CD4-positive, alpha-beta T cell treated with Interferon alpha-2 for 1 hour (primary cell): ENCODE data around the gene THSD4.

ENCODE experiments used
- DNase-seq, 2 donors: peaks; one replicate each; pipeline ENCODE4 v3.0.0-alpha.2; 2020 to 2022

The THSD4 gene

DNA sequence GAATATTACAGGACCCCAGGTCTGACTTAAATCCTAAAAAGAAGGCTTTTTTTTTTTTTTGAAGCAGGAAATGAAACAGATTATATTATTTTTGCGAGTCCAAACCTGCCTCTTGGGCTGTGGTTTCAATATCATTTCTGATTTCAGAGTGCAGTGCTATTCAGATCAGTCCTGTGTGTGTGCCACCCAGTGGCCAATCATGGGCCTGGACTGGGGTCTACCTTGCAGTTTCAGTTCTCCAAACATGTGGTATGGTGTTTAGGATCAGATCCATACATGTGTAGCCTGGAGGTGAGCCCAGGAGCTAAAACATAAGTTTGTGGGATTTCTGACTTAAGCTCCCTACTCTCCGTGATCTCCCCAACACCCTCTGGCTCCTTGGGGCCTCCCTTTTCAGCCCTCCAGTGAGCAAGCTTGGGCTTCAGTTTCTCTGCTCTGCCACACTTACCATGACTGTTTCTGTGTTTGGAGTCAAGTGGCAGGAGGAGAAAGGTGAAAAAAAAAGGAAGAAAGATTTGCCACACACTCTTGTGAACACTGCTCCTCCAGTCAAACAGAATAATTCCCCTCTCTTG, 12.1 kb upstream of the THSD4 start:
- DNase-seq: no peak

DNA sequence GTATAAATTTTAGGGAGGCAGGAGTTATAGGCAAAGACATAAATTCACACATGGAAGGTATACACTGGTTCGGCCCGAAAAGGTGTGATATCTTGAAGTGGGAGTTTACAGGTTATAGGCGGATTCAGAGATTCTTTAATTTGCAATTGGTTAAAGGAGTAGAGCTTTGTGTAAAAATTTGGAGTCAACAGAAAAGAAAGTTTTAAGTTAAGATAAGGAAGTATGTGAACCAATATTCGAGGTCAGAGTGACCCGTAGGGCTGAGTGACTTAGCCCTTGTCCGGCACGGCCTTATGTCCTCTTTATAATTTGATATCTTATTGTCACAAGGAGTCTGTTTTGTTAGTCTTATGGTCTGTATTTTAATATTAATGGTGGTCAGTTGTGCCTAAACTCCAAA, 10.6 kb upstream of the THSD4 start:
- DNase-seq: no peak

DNA sequence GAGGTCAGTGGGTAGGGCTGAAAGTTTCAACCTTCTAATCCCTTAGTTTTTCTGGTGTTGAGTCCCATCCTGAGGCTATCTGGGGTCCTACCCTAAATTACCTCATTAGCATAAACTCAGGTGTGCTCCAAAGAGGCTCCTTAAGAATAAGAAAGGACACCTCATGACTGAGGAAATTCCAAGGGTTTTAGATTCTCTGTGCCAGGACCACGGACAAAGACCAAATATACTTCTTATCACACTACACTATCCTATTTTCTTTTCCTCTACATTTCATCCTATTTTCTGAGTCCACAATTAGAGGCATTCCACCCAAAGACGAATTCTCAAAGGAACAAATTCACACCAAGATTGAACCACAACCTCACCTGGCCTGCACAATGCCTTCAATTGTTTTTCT, 9.8 kb upstream of the THSD4 start:
- DNase-seq: no peak

DNA sequence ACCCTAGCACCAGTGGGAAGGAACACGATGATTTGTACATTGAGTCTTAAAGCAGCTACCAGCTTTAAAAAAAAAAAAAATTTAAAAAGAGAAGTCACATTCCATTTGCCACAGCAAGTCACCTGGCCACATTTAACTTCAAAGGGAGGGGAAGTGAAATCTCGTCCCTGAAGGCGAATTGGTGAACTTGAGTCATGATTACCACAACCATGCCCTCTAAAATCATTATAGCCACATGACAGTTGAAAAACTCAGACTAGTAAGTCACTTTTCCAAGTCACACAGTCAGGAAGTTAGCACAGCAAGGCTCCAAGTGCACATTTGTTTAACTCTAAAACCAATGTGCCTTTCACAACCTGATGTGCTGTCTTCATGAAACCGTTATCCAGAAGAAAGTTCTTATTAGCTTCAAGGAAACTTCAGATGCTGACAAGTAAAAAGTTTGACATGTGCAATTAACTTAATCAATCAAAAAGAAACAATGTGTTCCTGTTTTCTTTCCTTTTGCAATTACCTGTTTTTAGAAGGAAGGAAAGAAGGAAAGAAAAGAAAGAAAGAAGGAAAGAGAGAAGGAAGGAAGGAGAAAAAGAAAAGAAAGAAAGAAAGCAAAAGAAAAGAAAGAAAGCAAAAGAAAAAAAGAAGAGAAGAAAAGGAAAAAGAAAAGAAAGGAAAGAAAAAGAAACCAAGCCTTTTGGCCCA, 8.3 kb upstream of the THSD4 start:
- no peak for DNase-seq

DNA sequence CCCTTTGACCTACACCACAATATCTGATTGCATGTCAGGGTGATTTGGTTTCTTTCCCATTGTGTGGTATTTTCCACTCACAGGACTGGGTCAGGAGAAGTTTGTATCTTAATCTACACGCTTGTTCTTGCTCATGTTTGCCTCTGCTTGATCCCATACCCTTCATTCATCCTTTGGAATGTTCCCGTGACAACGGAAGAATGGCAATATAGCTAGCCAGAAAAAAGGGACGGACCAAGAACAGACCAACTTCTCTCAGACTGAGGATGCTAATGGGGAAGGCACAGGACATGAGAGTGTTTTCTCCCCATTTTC, 7.8 kb upstream of the THSD4 start:
- DNase-seq: no peak

DNA sequence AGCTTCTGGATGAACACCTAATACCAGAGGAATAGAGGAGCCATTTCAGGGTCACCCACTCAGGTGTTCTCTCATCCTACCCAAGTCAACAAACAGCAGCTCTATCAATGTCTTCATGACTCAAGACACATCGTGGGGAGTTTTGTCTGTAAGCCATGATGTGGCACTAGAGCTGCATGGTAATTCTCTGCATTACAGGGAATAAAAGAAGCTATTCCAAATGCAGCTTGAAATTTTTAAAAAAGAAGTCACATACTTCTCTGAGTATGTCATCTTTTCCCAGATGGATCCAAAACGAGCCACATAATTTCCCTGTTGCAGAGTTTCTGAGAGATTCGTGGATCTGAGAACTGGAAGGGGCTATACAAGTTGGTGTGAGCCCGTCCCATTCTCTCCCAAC, 6.1 kb upstream of the THSD4 start:
- no peak for DNase-seq

DNA sequence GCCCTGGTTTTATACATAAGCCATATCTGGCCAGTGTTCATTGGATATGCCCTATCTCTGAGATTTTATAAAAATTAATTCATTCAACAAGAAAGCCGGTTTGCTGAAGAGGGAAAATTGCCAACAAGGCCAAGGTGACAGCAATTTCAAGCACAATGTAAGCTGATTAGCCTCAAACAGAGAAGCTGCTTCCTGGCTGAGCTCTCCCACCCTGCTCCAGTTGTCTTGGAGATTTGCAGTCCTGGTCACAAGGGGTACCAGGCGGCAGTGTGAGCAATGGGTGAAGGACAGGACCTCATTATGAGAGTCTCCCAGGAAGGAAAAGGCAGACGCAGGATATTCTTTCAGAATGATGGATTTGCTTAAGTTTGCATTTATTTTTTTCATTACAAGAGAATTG, 5.4 kb upstream of the THSD4 start:
- no peak for DNase-seq

DNA sequence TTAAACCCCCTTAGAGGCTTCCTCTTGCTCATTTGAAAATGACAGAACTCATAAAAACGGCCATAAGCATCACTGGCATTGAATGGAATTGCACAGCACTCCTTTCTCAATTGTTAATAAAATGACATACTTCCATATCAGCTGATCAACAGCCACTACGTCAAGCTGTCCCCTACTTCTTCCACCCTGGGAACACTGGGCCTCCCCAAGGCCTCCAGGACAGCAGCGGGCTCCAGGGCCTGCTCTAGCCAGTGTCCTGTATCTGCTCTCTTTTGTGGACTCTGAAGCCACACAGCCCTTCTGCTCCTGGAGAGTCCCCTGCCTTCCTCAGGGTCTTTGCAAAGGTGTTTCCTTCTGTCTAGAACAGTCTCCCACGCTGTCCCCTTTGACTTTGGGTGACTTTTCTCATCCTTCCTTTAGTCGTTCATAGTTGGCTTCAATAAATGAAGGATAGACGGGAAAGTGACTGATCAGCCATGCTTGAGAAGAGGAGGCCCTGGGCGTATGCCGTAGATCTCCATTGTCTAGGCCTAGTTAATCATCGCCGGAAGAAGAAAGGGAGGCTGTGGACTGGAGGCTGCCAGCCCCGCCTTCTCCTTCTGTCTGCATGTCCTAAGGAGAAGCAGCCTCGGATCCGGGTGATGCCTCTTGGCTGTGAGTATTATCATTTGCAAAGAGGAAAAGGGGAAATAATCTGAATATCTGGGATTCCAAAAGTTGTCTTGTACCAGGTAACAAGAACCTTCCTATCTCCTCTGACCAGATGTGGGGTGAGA, 4.7 kb upstream of the THSD4 start:
- no peak for DNase-seq

DNA sequence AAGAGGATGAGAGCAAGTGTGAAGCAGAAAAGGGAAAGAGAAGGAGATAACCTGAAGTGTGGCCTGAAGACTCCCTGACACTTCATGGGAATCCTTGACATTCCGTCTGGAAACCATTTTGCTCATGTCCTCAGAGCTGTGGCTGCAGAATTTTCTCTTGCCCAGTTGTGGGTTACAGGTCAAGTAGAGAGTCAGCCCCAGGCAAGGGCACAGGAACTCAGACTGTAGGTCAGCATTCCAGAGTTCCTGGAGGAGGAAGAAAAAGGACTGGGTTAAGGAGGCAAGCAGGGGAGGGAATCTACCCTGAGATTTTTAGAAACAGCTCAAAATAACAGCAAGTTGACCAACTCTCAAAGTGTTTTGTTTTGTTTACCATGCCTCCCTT, 4.1 kb upstream of the THSD4 start:
- no peak for DNase-seq

DNA sequence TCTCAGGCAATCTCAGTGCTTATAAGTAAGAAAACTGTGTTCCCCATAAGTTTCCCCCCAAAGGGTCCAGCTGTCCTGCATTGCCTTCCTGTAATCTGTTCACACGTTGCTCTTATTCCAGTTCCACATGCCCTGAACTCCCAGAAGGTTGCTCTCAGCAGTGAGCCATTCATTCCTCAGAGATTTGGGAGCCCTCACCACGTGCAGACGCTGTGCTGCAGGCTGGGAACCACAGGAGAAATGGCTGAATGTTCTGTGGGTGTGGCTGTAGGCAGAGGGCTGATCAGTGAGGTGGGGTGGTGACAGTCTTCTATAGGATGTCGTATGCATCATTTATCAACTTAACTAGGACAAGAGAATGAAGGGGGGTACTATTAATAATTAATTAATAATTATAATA, 3.3 kb upstream of the THSD4 start:
- DNase-seq: no peak

DNA sequence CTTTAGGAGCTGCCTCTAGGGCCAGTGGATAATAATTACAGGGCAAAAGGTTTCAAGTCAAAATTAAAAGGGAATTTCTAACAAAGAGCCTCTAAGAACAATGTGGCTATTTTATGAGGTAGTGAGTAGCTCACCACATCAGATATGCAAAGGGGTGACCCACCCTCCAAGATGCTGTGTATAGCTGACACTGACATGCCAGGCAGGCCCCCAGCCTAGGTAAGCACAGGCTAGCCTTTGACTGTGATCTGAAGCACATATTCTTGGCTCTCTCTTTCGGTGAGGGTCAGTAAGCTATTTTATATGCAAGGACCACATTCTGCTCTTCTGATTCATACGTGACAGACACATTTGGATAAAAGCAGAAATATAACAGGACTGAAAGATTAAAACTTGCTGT, 2.8 kb upstream of the THSD4 start:
- DNase-seq: no peak

DNA sequence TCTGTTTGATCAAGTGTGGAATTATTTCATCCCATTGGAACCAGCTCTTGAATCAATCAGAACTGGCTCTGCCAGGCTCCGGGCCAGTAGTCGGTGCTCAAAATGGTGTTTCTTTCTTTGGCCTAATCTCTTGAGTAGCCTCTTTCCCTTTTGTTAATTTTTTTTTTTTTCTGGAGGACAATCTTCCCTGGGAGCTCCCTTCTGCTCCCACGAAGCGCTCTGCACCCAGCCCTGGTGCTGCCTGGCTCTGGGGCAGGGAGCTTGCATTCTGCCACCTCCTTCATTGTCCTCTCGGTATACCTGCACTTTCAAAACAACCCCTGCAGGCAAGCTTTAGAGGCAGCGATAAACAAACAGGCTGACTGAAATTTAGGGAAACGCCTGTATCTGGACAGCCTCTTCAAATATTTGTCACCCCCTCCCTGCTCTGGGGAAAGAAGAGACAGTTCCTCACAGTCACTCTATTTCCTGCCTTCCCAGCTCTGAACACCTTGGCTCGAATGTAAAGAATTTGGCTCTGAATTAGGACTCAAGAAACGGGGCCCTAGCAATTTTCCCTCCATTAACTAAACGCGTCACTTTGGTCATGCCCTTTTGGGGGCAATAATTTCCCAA, 1.1 kb upstream of the THSD4 start:
- no peak for DNase-seq

DNA sequence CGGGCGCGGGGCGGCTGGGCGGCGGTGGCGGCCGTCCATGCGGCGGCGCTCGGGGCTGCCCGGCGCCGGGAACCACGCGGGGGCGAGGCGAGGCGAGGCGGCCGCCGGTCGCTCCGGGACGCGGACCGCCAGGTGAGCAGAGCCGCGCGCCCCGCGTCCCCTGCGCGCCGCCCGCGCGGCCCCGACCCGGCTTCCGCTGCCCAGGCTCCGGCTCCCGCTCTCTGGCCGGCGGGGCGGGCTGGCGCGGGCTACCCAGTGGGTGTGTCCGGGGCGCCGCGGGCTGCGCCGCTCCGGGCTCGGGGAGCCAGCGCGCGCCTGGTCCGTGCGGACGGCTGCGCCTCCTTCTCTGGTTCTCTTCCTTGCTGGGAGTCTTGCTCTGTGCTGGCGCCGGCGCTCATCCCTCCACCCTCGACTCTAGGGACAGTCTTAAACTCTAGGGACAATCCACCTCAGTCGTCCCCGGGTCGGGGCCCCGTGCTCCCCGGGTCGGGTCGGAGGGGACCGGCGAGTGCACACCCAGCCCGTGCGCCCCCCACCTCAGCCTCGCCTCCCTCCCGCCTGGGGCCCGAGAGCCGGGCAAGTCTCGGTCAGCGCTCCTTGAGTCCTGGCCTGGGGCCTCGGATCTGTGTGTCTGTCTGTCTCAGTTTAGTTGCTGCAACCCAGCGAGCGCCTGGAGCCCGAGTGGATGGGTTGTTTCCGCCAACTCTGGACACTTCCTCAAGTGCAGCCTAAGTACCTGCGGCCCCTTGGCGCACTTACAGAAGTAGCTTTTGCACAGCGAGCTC, 488 bp downstream of the THSD4 start:
- DNase-seq: no peak

DNA sequence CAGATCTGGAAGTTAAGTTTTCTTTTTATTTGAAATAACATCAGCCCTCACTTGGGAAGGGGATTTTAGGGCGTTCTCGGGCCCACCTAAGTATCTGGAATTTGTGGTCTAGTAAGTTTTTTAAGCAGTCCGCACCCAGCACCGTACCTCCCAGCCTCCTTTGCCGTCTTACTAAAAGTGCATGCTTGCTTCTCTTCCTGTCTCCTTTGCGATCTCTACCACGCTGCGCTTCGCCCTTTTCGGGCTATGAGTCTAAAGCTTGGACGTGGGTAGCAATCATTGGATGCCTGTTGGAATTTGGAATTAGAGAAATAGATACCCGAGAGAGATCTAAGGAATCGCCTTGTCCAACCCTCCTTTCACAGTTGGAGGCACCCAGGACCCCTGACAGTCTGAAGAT, 1.1 kb downstream of the THSD4 start:
- no peak for DNase-seq

DNA sequence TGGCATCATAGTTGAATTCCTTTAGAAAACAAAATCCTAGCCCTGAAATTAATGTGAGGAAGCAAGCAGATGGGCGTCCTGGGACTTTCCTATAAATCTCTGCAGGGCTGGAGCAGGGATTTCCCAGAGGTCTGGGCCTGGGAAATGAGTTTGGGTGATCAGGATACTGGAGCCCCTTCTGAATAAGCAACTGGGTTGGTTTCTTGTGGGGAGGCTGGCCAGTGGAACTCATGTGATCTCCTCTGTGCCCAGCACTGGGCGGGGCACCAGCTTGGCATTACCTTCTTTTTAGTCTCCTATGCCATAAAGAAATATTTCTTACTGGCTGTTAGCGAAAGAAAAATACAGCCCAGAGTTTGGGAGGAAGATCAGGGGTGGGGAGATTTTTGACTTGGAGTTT, 1.7 kb downstream of the THSD4 start:
- no peak for DNase-seq

DNA sequence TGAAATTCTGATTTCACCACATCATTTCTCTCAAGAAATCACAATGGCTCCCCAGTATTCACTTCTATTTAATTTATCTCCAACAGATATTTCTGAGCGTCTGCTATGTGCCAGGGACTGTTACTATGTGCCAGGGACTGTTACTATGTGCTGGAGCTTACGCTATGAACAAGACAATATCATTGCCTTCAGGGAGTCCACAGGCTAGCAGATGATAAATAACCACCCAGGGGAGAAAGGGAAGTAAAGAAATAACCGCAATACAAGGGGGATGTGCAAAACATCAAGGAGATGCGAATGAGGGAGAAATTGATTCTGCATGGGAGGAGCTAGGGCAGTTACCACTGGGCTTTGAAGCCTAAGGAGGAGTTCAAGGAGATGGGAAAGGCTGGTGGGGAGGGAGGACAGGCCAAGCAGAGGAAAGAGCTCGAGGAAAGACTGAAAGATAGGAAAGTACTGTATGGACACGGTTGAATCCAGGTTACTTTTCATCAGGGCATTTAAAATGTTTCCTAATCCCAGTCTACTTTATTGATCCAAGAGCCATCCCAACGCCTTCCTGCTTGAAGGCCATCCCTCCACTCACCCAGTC, 2.5 kb downstream of the THSD4 start:
- no peak for DNase-seq

DNA sequence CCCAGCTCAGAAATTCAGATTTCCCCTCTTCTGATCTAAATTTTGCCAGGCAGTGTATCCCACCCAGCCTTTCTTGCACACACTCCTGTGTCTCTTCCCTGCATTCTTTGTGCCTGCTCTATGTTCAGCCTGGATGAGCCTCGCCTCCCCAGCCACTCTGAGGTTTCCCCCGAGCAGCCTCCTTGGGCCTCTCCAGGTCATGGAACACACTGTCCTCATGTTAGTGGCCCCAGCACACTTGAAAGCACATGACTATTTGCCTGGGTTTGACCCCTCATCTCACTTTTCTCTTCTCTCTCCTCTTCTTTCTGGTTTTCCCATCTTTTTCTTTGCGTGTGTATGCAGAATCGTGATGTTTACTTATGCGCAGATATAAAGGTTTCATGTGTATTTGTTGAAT, 3.1 kb downstream of the THSD4 start:
- no peak for DNase-seq

DNA sequence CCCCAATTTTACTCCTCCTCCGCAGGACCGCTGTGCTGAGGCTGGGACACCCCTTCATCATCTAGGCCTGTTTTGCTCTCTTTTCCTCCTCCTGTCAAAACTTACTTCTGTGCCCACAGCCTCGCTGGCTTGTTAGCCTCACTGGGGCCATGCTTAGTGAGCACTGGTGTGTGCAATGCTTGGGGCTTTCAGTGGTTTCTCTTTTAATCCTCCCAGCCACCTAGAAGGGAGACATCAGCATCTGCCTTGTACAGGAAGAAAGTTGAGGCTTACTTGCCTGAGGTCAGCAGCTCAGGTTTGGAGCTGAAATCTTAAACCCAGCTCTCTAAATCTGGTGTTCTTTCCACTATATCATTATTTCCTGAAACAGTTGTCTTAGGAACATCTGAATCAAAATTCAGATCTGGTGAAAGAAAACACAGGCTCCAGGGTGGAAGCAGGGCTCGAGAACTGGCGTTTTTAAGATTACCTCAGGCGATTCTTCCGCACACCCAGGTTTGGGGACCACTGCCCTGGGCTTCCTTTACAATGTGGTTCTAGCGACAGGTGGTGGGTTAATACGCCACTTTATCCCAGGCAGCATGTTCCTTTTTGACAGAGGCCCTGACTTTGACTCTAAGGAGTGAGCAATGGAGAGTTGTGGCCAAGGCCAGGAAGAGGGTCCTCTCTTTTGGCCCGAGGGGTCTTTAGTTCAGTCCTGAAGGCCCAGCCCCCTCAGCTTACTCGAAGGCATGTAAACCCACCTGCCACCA, 3.8 kb downstream of the THSD4 start:
- DNase-seq: no peak

DNA sequence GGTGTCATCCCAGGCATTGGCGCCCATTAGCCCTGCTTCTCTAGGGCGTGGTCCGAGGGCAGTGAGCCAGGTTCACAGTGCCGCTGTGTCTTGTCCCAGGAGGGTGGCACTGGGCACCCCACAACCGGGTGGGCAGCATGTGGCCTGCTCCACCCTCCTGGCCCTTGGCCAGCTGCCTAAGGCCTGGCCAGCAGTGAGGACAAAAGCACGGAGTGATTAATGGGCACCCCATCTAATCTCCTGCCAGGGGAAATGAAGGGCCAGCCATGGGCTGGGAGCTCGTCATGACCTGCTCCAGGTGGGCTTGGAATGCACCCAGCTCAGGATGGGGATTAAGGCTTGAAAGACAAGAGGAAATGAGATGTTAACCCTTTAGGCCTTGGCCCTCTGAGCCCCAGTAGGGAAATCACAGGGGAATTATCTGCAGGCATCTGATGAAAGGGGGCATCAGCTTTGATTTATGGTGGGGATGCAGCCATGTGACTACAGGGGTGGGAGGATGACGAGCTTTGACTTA, 5.2 kb downstream of the THSD4 start:
- DNase-seq: no peak

DNA sequence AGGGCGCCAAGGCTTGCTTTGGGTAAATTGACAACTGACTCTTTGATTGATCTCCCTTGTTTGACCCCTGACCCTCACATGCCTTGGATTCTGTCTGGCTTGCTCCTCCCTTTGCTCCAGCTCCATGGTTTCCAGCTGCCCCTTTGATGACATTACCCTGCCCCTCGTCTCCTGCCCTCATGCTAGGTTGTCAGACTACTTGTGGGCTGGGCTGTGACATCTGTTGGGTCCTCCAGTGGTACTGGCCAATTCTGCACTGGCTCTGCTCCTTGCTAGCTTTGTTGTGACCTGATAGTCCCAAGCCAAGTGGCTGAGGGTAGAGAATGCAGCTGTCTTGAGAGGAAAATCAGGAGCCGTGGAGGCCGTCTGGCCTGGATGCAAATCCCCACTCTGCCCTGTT, 6.2 kb downstream of the THSD4 start:
- no peak for DNase-seq

DNA sequence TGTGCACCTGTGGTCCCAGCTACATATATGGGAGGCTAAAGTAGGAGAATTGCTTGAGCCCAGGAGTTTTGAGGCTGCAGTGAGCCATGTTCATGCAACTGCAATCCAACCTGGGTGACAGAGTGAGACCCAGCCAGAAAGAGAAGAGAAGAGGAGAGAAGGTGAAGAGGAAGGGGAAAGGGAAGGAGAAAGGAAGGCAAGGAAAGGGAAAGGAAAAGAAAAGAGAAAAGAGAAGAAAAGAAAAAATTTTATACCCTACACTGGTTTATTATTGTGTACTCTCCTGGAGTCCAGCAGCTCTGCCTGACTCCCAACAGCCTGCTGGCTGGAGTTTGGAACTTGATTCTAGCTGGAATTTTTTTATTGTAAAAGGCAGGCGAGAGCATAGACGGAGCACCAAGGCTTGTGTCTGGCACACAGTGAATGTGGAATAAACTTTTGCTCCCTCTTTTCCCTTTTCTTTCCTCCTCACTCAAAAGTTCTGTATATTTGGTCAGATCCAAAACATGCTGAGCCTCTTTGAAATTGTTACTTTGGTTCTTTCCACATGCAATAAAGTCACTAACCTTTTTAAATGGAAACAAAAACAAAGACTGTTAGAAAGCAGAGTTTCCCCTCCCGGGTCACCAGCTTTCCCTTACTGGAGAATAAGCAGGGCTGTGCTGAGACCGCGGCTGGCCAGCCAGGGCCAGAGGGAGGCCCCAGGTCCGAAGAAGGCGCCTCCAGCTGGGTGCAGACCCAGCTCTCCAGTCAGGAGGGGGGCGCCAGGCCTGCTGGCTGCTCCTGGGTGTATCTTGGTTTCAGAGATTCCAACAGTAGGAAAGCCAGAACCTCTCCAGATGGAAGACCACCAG, 9.9 kb downstream of the THSD4 start:
- no peak for DNase-seq
